ENCODE results near the gene UBE2L5.

- TF ChIP-seq ZSCAN29 (CRISPR knock-in tag; conservative IDR thresholded peaks at IDR 0.05) (no peak), HMGA1 (CRISPR knock-in tag; conservative IDR thresholded peaks at IDR 0.05) (no peak), ETV6 (CRISPR knock-in tag; conservative IDR thresholded peaks at IDR 0.05) (no peak), ZZZ3 (CRISPR knock-in tag; IDR thresholded peaks at IDR 0.05; ENCODE audit: borderline replicate concordance) (no peak), ARNTL (CRISPR knock-in tag; IDR thresholded peaks at IDR 0.05) (no peak), CTCF (CRISPR knock-in tag; IDR thresholded peaks at IDR 0.05) (no peak), RAD51 (IDR thresholded peaks at IDR 0.05; ENCODE audit: borderline replicate concordance) (no peak), RFX1 (IDR thresholded peaks at IDR 0.05) (no peak), ZSCAN12 (CRISPR knock-in tag; IDR thresholded peaks at IDR 0.05) (no peak), ZNF558 (CRISPR knock-in tag; IDR thresholded peaks at IDR 0.05; ENCODE audit: borderline replicate concordance) (no peak), DDIT3 (CRISPR knock-in tag; IDR thresholded peaks at IDR 0.05) (no peak)
- TF ChIP-seq, protein P1, sequence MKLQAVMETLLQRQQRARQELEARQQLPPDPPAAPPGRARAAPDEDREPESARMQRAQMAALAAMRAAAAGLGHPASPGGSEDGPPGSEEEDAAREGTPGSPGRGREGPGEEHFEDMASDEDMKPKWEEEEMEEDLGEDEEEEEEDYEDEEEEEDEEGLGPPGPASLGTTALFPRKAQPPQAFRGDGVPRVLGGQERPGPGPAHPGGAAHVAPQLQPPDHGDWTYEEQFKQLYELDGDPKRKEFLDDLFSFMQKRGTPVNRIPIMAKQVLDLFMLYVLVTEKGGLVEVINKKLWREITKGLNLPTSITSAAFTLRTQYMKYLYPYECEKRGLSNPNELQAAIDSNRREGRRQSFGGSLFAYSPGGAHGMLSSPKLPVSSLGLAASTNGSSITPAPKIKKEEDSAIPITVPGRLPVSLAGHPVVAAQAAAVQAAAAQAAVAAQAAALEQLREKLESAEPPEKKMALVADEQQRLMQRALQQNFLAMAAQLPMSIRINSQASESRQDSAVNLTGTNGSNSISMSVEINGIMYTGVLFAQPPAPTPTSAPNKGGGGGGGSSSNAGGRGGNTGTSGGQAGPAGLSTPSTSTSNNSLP (IDR thresholded peaks at IDR 0.05; ENCODE audit: low read depth, low read length) = no peak
- TF ChIP-seq, protein P2, sequence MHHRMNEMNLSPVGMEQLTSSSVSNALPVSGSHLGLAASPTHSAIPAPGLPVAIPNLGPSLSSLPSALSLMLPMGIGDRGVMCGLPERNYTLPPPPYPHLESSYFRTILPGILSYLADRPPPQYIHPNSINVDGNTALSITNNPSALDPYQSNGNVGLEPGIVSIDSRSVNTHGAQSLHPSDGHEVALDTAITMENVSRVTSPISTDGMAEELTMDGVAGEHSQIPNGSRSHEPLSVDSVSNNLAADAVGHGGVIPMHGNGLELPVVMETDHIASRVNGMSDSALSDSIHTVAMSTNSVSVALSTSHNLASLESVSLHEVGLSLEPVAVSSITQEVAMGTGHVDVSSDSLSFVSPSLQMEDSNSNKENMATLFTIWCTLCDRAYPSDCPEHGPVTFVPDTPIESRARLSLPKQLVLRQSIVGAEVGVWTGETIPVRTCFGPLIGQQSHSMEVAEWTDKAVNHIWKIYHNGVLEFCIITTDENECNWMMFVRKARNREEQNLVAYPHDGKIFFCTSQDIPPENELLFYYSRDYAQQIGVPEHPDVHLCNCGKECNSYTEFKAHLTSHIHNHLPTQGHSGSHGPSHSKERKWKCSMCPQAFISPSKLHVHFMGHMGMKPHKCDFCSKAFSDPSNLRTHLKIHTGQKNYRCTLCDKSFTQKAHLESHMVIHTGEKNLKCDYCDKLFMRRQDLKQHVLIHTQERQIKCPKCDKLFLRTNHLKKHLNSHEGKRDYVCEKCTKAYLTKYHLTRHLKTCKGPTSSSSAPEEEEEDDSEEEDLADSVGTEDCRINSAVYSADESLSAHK (CRISPR knock-in tag; IDR thresholded peaks at IDR 0.05; ENCODE audit: borderline replicate concordance) = no peak
These were observed 21.9 kb upstream of the UBE2L5 start for GRCh38 chr13:30400376-30400775.

Data from HepG2 (cell line).